ENCODE results near the gene TPRG1L. TPM values are rescaled to one million over a fixed set of nuclear protein-coding genes. Genes with fewer than 3 reads are reported as not detected.

TPRG1L gene
- total RNA-seq, 1 donor = 19.4 TPM

GRCh38 chr1:3670823-3671265, 46.0 kb downstream of the TPRG1L start:
- no peak for DNase-seq (ENCODE audit: low read depth)
- no peak for TF ChIP-seq CTCF (IDR thresholded peaks at IDR 0.05; ENCODE audit: insufficient read depth, low read depth, low read length)
- no peak overlapping the region for H3K4me3 ChIP-seq (ENCODE audit: low read depth, low read length)

- DNase-seq (ENCODE audit: low read depth) = no peak
- no peak overlapping the region for H3K4me3 ChIP-seq (ENCODE audit: low read depth, low read length)
- TF ChIP-seq CTCF (IDR thresholded peaks at IDR 0.05; ENCODE audit: insufficient read depth, low read depth, low read length) = no peak
Observed at GRCh38 chr1:3671371-3672180, 46.8 kb downstream of the TPRG1L start.

GRCh38 chr1:3672231-3672970, 47.6 kb downstream of the TPRG1L start:
- no peak for DNase-seq (ENCODE audit: low read depth)
- no peak for TF ChIP-seq CTCF (IDR thresholded peaks at IDR 0.05; ENCODE audit: insufficient read depth, low read depth, low read length)
- H3K4me3 ChIP-seq (ENCODE audit: low read depth, low read length) = no peak overlapping the region

GRCh38 chr1:3672971-3673361, 48.2 kb downstream of the TPRG1L start:
- H3K4me3 ChIP-seq (ENCODE audit: low read depth, low read length) = no peak overlapping the region
- DNase-seq (ENCODE audit: low read depth) = no peak
- TF ChIP-seq CTCF (IDR thresholded peaks at IDR 0.05; ENCODE audit: insufficient read depth, low read depth, low read length) = no peak

GRCh38 chr1:3673381-3674099, 48.7 kb downstream of the TPRG1L start:
- no peak overlapping the region for H3K4me3 ChIP-seq (ENCODE audit: low read depth, low read length)
- DNase-seq (ENCODE audit: low read depth) = no peak
- TF ChIP-seq CTCF (IDR thresholded peaks at IDR 0.05; ENCODE audit: insufficient read depth, low read depth, low read length) = no peak

GRCh38 chr1:3674100-3675094, 49.6 kb downstream of the TPRG1L start:
- no peak overlapping the region for H3K4me3 ChIP-seq (ENCODE audit: low read depth, low read length)
- DNase-seq (ENCODE audit: low read depth) = no peak
- TF ChIP-seq CTCF (IDR thresholded peaks at IDR 0.05; ENCODE audit: insufficient read depth, low read depth, low read length) = no peak
